Progenitor cell of endocrine pancreas (in vitro differentiated cells): ENCODE measurements around the gene CTRB1. TPM values are rescaled to one million over a fixed set of nuclear protein-coding genes. Genes with fewer than 3 reads are reported as not detected.

Source experiments
- DNase-seq: peaks from one replicate; pipeline ENCODE4 v3.0.0; 2021; ENCODE audit warnings: low spot score; ENCODE audit not compliant: unreplicated experiment
- H3K27ac Mint-ChIP-seq: 2 replicates; pipeline ENCODE4 v1.8.0; 2021; ENCODE audit warnings: mild to moderate bottlenecking, moderate library complexity, mixed read lengths
- H3K27me3 Mint-ChIP-seq: 2 replicates; pipeline ENCODE4 v1.8.0; 2021; ENCODE audit warnings: mixed read lengths
- H3K36me3 Mint-ChIP-seq: 2 replicates; pipeline ENCODE4 v1.8.0; 2022; ENCODE audit warnings: mixed read lengths; ENCODE audit not compliant: insufficient read depth
- H3K4me1 Mint-ChIP-seq: 2 replicates; pipeline ENCODE4 v1.8.0; 2021; ENCODE audit warnings: low read depth, mixed read lengths
- H3K4me3 Mint-ChIP-seq: 2 replicates; pipeline ENCODE4 v1.8.0; 2021; ENCODE audit warnings: low read depth, mild to moderate bottlenecking, moderate library complexity, mixed read lengths
- H3K9me3 Mint-ChIP-seq: 2 replicates; pipeline ENCODE4 v1.8.0; 2021; ENCODE audit warnings: low read depth, mixed read lengths
- total RNA-seq: library from RNA; stranded (reverse); gene quantifications from 2 replicates; pipeline ENCODE4 v1.2.1, GENCODE V29; 2021
- TF ChIP-seq, protein P1 (sequence below): fragments of 200-600 bp; sonication (generic); IDR thresholded peaks from one replicate; pipeline ENCODE4 v1.5.0; 2021; ENCODE audit warnings: antibody characterized with exemption, mild to moderate bottlenecking; ENCODE audit not compliant: unreplicated experiment

Gene CTRB1
- total RNA-seq, 1 donor from 2014 or later = not detected

DNA sequence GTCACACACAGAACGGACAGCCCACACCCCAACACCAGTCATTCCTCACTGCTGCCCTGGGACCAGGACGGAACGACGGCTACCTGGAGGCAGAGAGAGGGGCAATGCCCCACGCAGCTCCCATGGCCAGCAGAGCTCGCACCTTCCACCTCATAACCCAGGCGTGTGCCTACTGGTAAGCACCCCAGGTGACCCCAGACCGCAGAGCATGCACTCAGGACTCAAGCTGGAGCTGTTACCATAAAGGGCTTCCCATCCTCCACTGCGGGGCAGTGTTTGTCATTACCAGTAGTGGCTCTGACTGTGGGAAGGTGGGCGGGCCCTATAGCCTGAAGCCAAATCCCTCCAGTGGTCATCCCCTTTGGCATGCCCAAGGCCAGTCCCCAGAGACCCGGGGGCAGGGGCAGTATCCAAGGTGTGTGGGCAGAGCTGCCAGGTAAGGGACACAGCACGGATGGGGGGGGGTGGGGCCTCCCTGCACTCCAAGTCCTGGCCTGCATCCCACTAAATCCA lies 37.3 kb downstream of the CTRB1 start:
- H3K27ac Mint-ChIP-seq = no peak overlapping the region
- peaks cover 21% of the 10 kb centered on the region for H3K4me1 Mint-ChIP-seq
- H3K27me3 Mint-ChIP-seq = no peaks in the 10 kb centered on the region
- TF ChIP-seq, protein P1, sequence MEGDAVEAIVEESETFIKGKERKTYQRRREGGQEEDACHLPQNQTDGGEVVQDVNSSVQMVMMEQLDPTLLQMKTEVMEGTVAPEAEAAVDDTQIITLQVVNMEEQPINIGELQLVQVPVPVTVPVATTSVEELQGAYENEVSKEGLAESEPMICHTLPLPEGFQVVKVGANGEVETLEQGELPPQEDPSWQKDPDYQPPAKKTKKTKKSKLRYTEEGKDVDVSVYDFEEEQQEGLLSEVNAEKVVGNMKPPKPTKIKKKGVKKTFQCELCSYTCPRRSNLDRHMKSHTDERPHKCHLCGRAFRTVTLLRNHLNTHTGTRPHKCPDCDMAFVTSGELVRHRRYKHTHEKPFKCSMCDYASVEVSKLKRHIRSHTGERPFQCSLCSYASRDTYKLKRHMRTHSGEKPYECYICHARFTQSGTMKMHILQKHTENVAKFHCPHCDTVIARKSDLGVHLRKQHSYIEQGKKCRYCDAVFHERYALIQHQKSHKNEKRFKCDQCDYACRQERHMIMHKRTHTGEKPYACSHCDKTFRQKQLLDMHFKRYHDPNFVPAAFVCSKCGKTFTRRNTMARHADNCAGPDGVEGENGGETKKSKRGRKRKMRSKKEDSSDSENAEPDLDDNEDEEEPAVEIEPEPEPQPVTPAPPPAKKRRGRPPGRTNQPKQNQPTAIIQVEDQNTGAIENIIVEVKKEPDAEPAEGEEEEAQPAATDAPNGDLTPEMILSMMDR = no peak
- no peak for DNase-seq
- no peaks in the 10 kb centered on the region for H3K9me3 Mint-ChIP-seq
- H3K4me3 Mint-ChIP-seq = no peak overlapping the region
- no peaks in the 10 kb centered on the region for H3K36me3 Mint-ChIP-seq

DNA sequence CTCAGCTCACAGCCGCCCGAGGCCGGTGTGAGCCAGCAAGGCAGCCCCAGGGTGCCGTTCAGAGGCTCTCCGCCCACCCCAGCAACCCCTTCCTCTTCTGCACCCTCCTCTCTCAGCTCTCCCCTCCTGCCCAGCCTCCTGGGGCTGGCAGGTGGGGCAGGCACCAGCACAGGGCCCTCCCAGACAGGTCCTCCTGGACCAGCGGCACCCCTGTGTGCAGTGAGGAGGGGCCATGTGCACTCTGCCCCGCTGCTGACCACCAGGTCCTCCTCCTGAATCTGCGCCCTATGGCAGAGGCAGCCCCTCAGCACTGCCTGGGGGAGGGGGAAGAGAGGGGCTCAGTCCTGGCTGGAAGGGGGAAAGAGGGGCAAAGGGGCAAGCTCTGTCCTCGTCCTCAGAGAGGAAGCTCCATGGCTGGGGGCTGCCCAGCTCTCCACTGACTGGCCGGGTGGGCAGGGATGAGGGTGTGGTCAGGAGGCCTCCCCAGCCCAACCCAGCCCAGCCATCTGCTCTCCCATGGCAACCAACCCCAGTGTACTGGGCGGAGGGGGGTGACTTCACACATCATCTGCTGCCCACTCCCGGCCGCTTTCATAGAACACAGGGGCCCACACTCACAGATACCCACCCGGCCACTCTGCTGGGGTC lies 38.0 kb downstream of the CTRB1 start:
- no peak for DNase-seq
- Mint-ChIP-seq H3K4me1 (peaks cover 20% of the 10 kb centered on the region), H3K4me3 (no peak overlapping the region), H3K27me3 (no peaks in the 10 kb centered on the region), H3K27ac (peak overlapping the region; percentile 67), H3K36me3 (no peaks in the 10 kb centered on the region), H3K9me3 (no peaks in the 10 kb centered on the region)
- TF ChIP-seq, protein P1 = no peak

DNA sequence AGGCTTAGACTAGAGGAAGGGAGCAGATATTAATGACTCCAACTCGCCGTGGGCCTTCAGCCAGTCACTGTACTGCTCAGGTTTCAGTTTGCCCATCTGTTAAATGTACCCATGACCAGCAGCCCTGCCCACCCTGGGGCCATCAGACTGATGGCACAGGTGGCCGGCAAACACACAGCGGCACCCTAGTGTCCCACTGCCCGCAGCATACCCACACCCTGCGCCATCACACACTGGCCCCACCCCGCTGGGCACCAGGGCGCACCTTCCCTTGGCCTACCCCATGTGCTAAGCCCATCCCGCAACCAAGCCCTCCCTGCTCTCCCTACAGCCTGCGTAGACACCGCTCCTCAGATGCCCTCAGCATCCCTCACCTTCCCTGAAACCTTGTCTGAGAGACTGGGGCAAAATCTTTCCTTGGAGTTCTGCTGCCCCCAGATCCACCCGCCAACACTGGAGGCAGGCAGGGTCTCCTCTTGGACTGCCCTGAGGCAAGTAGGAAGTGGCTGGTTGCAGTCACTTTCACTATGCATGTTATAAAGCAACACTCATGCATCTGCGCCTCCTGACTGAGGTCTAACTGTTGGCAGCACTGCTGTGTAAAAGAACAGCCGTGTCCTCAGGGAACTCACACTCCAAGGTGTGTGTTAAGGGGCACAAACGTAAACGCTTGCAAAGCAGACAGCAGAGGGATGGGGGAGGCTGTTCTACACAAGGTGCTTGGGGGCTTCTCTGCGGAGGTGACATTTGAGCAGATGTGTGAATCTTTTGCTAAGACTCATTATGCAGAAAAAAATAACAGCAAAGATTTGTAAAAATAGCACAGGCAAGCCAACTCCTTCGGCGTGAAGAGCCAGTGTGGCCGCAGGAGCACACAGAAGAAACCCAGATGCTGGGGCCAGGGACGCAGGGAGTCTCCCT lies 39.4 kb downstream of the CTRB1 start:
- H3K9me3 Mint-ChIP-seq = no peaks in the 10 kb centered on the region
- H3K36me3 Mint-ChIP-seq = no peaks in the 10 kb centered on the region
- H3K27ac Mint-ChIP-seq = no peak overlapping the region
- peaks cover 21% of the 10 kb centered on the region for H3K4me1 Mint-ChIP-seq
- no peak overlapping the region for H3K4me3 Mint-ChIP-seq
- DNase-seq = no peak
- H3K27me3 Mint-ChIP-seq = no peaks in the 10 kb centered on the region
- TF ChIP-seq, protein P1 = no peak

DNA sequence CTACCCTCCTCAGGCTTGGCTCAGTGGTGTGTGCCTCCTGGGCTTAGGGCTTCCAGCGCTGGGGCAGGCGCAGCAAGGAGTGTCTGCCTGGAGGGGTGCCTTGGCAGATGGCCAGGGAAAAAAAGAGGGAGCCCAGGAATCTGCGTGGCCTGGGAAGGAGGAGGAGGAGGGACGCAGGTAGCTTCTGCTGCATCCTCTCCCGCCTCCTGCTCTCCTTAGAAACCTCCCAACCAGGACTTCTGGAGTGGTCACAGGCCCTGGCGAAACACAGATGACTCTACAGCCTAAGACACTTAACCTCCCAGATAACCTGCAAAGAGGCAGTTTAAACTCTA lies 40.0 kb downstream of the CTRB1 start:
- no peak overlapping the region for H3K4me3 Mint-ChIP-seq
- no peak for DNase-seq
- TF ChIP-seq, protein P1 = no peak
- H3K9me3 Mint-ChIP-seq = no peaks in the 10 kb centered on the region
- no peak overlapping the region for H3K27ac Mint-ChIP-seq
- no peaks in the 10 kb centered on the region for H3K36me3 Mint-ChIP-seq
- H3K27me3 Mint-ChIP-seq = no peaks in the 10 kb centered on the region
- H3K4me1 Mint-ChIP-seq = peaks cover 22% of the 10 kb centered on the region

DNA sequence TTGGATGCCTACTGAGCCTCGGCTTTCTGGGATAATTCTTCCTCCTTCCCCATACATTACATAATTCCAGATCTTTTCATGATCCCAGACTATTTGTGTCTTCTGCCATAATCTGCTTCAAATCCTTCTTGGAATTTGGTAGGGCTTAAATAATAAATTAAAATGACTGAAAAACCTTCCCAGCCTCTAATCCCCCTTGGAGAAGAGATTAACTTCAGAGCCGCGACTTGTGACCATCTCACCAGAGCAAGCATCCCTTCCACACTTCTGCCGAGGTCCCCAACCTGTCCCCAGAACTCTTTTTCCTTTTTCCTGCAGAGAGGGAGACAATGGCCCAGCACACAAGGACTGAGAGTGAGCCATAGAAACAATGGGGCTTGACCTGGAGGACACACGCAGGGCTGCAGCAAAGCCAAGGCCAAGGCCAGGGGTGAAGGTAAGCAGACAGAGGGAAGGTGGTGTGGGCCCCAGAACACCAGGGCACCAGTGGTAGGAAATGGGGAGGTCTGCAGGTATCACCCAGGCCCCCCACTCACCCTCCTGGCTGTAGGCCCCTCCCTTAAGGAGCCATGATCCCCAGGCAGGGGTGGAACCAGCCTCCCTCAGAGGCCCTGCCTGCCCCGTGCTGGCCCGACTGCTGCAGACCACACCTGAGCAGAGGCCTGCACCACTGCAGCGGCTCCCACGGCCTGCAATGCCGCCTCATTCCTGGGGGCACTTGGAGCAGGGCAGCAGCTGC lies 42.2 kb downstream of the CTRB1 start:
- DNase-seq = peak; percentile 9
- Mint-ChIP-seq H3K27me3 (no peaks in the 10 kb centered on the region), H3K9me3 (no peaks in the 10 kb centered on the region), H3K36me3 (no peaks in the 10 kb centered on the region), H3K4me3 (no peak overlapping the region), H3K4me1 (peaks cover 30% of the 10 kb centered on the region), H3K27ac (no peak overlapping the region)
- TF ChIP-seq, protein P1 = no peak
